Measurements from ENCODE around the gene FOXC1.

The FOXC1 gene

DNA sequence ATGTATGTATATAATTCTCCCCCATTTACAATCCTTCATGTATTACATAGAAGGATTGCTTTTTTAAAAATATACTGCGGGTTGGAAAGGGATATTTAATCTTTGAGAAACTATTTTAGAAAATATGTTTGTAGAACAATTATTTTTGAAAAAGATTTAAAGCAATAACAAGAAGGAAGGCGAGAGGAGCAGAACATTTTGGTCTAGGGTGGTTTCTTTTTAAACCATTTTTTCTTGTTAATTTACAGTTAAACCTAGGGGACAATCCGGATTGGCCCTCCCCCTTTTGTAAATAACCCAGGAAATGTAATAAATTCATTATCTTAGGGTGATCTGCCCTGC is 3.6 kb downstream of the FOXC1 start:
- TF ChIP-seq, protein P1, sequence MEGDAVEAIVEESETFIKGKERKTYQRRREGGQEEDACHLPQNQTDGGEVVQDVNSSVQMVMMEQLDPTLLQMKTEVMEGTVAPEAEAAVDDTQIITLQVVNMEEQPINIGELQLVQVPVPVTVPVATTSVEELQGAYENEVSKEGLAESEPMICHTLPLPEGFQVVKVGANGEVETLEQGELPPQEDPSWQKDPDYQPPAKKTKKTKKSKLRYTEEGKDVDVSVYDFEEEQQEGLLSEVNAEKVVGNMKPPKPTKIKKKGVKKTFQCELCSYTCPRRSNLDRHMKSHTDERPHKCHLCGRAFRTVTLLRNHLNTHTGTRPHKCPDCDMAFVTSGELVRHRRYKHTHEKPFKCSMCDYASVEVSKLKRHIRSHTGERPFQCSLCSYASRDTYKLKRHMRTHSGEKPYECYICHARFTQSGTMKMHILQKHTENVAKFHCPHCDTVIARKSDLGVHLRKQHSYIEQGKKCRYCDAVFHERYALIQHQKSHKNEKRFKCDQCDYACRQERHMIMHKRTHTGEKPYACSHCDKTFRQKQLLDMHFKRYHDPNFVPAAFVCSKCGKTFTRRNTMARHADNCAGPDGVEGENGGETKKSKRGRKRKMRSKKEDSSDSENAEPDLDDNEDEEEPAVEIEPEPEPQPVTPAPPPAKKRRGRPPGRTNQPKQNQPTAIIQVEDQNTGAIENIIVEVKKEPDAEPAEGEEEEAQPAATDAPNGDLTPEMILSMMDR (IDR thresholded peaks at IDR 0.05; ENCODE audit: unreplicated experiment in 3 of 3) = no peak
- H3K27me3 Mint-ChIP-seq (ENCODE audit: low read depth) = peaks cover 72% of the 10 kb centered on the region
- H3K4me3 Mint-ChIP-seq = peak overlapping the region; percentile 87 to 99 (median 99)
- peaks cover 44% of the 10 kb centered on the region for H3K4me1 Mint-ChIP-seq
- peaks cover 21% of the 10 kb centered on the region for H3K36me3 Mint-ChIP-seq (ENCODE audit: low read depth)
- H3K9me3 Mint-ChIP-seq = no peaks in the 10 kb centered on the region
- peak overlapping the region; percentile 94 to 100 (median 96) for H3K27ac Mint-ChIP-seq

DNA sequence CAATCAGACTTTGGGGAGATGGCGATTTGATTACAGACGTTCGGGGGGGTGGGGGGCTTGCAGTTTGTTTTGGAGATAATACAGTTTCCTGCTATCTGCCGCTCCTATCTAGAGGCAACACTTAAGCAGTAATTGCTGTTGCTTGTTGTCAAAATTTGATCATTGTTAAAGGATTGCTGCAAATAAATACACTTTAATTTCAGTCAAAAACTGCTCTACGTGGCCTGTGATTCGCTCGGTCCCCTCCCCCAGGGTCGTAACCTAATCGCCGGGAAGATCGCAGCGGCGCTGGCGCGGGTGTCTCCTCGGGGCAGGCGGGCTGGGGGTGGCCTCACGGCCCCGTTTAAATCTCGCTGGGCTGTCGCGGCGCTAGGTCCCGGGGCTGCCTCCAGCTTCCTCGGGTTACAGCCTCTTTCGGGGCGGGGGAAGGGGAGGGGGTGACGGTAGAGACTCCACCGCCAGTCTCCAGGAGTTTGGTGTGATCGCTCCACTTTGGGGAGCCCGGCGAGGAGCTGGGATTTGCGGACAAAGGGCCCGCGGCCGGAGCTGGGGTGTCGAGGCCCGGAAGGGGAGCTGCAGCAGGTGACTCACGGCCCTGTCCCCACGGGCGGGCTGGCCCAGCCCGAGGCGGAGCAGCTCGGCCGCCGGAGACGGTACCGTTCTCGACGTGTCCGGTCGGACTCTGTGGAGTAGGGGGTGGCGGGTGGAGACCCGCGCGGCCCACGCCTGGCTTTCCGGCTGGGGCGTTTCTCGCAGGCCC is 4.2 kb downstream of the FOXC1 start:
- Mint-ChIP-seq H3K36me3 (ENCODE audit: low read depth) (peaks cover 21% of the 10 kb centered on the region), H3K9me3 (no peaks in the 10 kb centered on the region), H3K27me3 (ENCODE audit: low read depth) (peaks cover 72% of the 10 kb centered on the region), H3K27ac (peak overlapping the region; percentile 94 to 100 (median 96)), H3K4me1 (peaks cover 44% of the 10 kb centered on the region), H3K4me3 (peak overlapping the region; percentile 87 to 99 (median 99))
- TF ChIP-seq, protein P1 (IDR thresholded peaks at IDR 0.05; ENCODE audit: unreplicated experiment in 3 of 3) = no peak

DNA sequence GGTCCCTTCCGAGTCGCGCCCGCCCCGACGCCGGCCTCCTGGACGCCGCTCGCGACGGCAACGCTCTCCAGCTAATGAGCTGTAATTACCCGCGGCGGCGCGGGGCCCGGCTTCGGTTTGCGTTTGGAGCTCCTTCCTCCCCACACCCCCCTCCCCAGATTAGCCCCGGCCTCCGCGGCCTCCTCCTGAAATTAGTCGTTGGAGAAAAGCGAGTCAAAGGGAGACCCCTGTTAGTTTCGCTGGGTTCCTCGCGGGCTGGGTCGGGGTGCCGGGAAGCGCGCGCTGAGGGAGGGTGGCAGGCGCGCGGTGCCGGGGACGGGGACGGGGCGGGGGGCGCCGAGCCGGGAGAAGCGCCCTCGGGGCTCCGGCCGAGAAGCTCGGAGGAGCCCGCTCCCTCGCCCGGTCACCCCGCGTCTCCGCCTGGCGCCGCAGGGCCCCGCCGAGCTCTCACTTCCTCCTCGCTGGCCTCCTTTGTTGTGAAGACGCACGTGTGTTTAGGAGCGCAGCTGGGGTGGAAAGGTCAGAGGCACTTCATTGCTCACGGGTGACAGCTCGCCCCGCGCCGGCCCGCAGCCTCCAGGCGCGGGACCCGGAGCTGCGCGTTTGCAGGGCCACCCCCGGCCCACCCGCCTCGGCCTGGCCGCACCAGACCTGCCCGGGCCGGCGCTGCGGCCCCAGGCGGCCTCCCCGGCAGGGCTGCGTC is 4.9 kb downstream of the FOXC1 start:
- Mint-ChIP-seq H3K9me3 (no peaks in the 10 kb centered on the region), H3K27ac (no peak overlapping the region), H3K27me3 (ENCODE audit: low read depth) (peaks cover 73% of the 10 kb centered on the region), H3K4me3 (peak overlapping the region; percentile 53 to 87 (median 71)), H3K4me1 (peaks cover 44% of the 10 kb centered on the region), H3K36me3 (ENCODE audit: low read depth) (peaks cover 21% of the 10 kb centered on the region)
- TF ChIP-seq, protein P1 (IDR thresholded peaks at IDR 0.05; ENCODE audit: unreplicated experiment in 3 of 3) = no peak

DNA sequence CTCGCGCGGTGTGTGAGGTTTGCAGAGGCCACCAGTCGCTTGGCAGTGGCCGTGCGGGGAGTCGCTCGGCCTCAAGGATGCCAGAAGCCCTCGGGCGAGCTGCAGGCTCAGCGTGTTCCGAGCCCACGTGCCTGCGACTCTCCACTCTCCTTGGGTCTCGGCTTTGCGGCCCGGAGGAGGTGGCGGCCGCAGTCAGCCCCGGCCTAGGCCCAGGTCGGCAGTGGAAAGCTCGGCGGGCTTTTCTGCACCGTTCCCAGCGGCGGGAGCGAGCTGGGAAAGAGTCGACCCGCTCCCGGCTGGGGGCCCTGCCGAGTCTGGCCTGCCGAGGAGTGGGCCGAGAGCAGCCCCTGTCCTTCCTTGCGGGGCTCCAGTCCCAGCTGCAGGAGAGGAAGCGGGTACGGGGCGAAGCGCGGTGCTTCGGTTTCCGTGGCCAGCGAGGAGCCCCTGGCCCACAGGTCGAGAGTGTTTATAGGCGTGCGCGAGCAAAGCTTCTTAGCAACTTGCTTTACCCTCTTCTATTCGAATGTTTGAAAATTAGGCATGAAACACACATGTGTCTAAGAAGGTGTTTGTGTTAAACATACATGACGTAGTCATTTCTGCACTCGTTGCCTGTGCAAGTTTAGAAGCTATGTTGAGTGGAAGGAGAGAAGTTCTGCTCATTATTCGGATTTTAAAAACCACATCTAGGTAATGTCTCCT is 5.6 kb downstream of the FOXC1 start:
- Mint-ChIP-seq H3K27ac (peak overlapping the region; percentile 58 to 84 (median 70)), H3K27me3 (ENCODE audit: low read depth) (peaks cover 73% of the 10 kb centered on the region), H3K4me3 (peak overlapping the region; percentile 48 to 78 (median 69)), H3K9me3 (no peaks in the 10 kb centered on the region), H3K4me1 (peaks cover 44% of the 10 kb centered on the region), H3K36me3 (ENCODE audit: low read depth) (peaks cover 21% of the 10 kb centered on the region)
- TF ChIP-seq, protein P1 (IDR thresholded peaks at IDR 0.05; ENCODE audit: unreplicated experiment in 3 of 3) = no peak

DNA sequence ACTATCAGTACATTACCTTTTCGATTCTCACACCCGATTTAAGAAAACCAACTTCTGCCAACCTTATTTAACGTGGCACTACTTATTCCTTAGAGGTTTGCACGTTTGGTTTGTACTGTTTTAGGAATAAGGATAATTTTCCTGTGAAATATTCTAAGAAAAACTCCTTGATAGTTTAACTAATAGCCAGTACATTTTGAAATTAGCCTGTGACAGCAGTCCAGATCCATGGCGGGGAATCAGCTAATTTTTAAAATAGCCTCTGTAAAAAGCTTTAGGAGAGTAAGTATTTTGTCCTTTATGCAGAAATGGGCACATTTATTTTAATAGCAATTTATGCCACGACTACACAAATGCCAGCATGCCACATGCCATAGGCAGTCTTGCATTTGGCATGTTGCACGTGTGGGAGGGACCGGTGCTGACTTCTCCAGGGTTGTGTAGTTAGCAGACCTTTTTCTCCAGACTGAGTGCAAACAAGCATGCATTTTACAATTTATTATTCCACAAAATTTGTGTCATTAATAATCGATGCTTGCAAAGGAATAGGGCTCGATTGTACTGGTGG is 6.2 kb downstream of the FOXC1 start:
- H3K4me3 Mint-ChIP-seq = peak overlapping the region; percentile 48 to 78 (median 69)
- H3K27me3 Mint-ChIP-seq (ENCODE audit: low read depth) = peaks cover 70% of the 10 kb centered on the region

More for the DNA sequence above, 6.2 kb downstream of the FOXC1 start:
- peaks cover 21% of the 10 kb centered on the region for H3K36me3 Mint-ChIP-seq (ENCODE audit: low read depth)
- TF ChIP-seq, protein P1 (IDR thresholded peaks at IDR 0.05; ENCODE audit: unreplicated experiment in 3 of 3) = no peak
- peak overlapping the region; percentile 58 to 84 (median 70) for H3K27ac Mint-ChIP-seq
- no peaks in the 10 kb centered on the region for H3K9me3 Mint-ChIP-seq
- peaks cover 44% of the 10 kb centered on the region for H3K4me1 Mint-ChIP-seq
